A549 treated with GW870086 at 1 μM for 4 hours (cell line): Measurements from ENCODE around the gene CDC37L1. TPM values are rescaled to one million over a fixed set of nuclear protein-coding genes. Genes with fewer than 3 reads are reported as not detected.

ENCODE experiments used
- total RNA-seq: library from RNA; stranded (reverse); fragments of 200-300 nt; extraction: Qiagen RNA extraction; gene quantifications from 5 replicates; pipeline ENCODE4 v1.2.3, GENCODE V29; 2022; ENCODE audit warnings: low read depth

Gene CDC37L1
- 11.5 to 15.4 TPM (median 14.0 TPM) in 5 replicates for total RNA-seq

GRCh38 chr9:4679268-4680172 is at the start of gene CDC37L1:
TSS of gene CDC37L1 (plus strand) at chr9:4679569. CDS start at chr9:4679768, 199 bp downstream.

GRCh38 chr9:4662108-4662988 is 17.0 kb upstream of the CDC37L1 start, which contains the start of gene PLPP6:
TSS of gene PLPP6 (plus strand) at chr9:4662294. CDS start at chr9:4662376, 82 bp downstream.

GRCh38 chr9:4666042-4666699 is 13.2 kb upstream of the CDC37L1 start, which contains the start of gene SPATA6L:
TSS of gene SPATA6L (minus strand) at chr9:4666480. CDS start at chr9:4666250, 230 bp downstream.

GRCh38 chr9:4740638-4741364 is 61.4 kb downstream of the CDC37L1 start, which contains the start of gene AK3:
TSS of gene AK3 (minus strand) at chr9:4741202. CDS start at chr9:4741087, 115 bp downstream.

Other genes starting within 250 kb of the CDC37L1 start
- gene SLC1A1, start 189.1 kb upstream of the CDC37L1 start, total RNA-seq = 0.79 to 1.5 TPM (median 1.3 TPM) in 5 replicates
- 8.0 to 11.5 TPM (median 11.0 TPM) in 5 replicates for gene PLPP6, start 17.3 kb upstream of the CDC37L1 start, total RNA-seq
- gene SPATA6L, start 13.1 kb upstream of the CDC37L1 start, total RNA-seq = 1.4 to 2.9 TPM (median 2.2 TPM) in 5 replicates
- 40.3 to 59.5 TPM (median 53.8 TPM) in 5 replicates for gene AK3, start 61.6 kb downstream of the CDC37L1 start, total RNA-seq
- gene RCL1, start 113.4 kb downstream of the CDC37L1 start, total RNA-seq = 38.8 to 47.2 TPM (median 46.1 TPM) in 5 replicates